IMR-90 (cell line): ENCODE measurements around the gene DCC. TPM values are rescaled to one million over a fixed set of nuclear protein-coding genes. Genes with fewer than 3 reads are reported as not detected.

Experiments used
- ATAC-seq: fragments of 200-7000 bp; cut with Tn5 transposase; 2 replicates; pipeline ENCODE4 v1.9.1; 2020; ENCODE audit warnings: low read depth, mild to moderate bottlenecking, moderate library complexity
- BruUV-seq: library from RNA; stranded (reverse); fragments of 400-500 nt; replicated peaks from 2 replicates; lab custom pipeline; 2021; lab: Mats Ljungman, UMichigan
- CTCF ChIA-PET: fragments of 300-600 bp; formaldehyde crosslinking; extraction: SDS; loops from one replicate; lab custom pipeline; 2021; ENCODE audit warnings: antibody characterized with exemption; lab: Yijun Ruan, JAX
- POLR2A ChIA-PET: fragments of 300-600 bp; sonication (Branson Sonifier 250); formaldehyde crosslinking; loops from one replicate; lab custom pipeline; 2022; ENCODE audit warnings: antibody characterized with exemption; ENCODE audit not compliant: unreplicated experiment; lab: Charles Lee
- DNase-seq: peaks from one replicate; pipeline ENCODE4 v3.0.0; 2013
- H2AFZ ChIP-seq: replicated peaks from 2 replicates; pipeline ENCODE3; 2013; ENCODE audit warnings: low read length, mild to moderate bottlenecking; ENCODE audit not compliant: poor library complexity
- H2AK5ac ChIP-seq: 2 replicates; pipeline ENCODE4 v1.6.1; 2013; ENCODE audit warnings: low read depth, low read length, inconsistent platforms
- H2AK9ac ChIP-seq: replicated peaks from 2 replicates; pipeline ENCODE3; 2013; ENCODE audit warnings: mild to moderate bottlenecking, low read depth, low read length, moderate library complexity; ENCODE audit not compliant: poor library complexity
- H2BK120ac ChIP-seq: 2 replicates; pipeline ENCODE4 v1.6.1; 2013; ENCODE audit warnings: low read depth, low read length, inconsistent platforms
- H2BK15ac ChIP-seq: 3 replicates; pipeline ENCODE4 v1.6.1; 2013; ENCODE audit warnings: low read depth, low read length, inconsistent platforms
- H2BK20ac ChIP-seq: 2 replicates; pipeline ENCODE4 v1.6.1; 2013; ENCODE audit warnings: low read depth, mild to moderate bottlenecking, inconsistent platforms, low read length, moderate library complexity
- H2BK5ac ChIP-seq: 2 replicates; pipeline ENCODE4 v1.6.1; 2013; ENCODE audit warnings: mild to moderate bottlenecking, low read depth, low read length, inconsistent platforms; ENCODE audit not compliant: poor library complexity, severe bottlenecking
- H3K14ac ChIP-seq: replicated peaks from 2 replicates; pipeline ENCODE4 v1.6.1; 2013; ENCODE audit warnings: low read depth, low read length, inconsistent platforms
- H3K18ac ChIP-seq: 2 replicates; pipeline ENCODE4 v1.6.1; 2013; ENCODE audit warnings: low read depth, low read length, control low read depth
- H3K23ac ChIP-seq: 2 replicates; pipeline ENCODE4 v1.6.1; 2013; ENCODE audit warnings: low read depth, low read length, inconsistent platforms
- H3K27ac ChIP-seq: 2 replicates; pipeline ENCODE4 v1.5.1; 2013; ENCODE audit warnings: mild to moderate bottlenecking, control low read depth, low read length; ENCODE audit not compliant: insufficient read depth
- H3K27me3 ChIP-seq: 2 replicates; pipeline ENCODE4 v1.6.1; 2013; ENCODE audit warnings: low read length; ENCODE audit not compliant: control insufficient read depth, insufficient read depth
- H3K36me3 ChIP-seq: 2 replicates; pipeline ENCODE4 v1.6.1; 2013; ENCODE audit warnings: low read length, mixed read lengths; ENCODE audit not compliant: control insufficient read depth, insufficient read depth
- H3K4ac ChIP-seq: 2 replicates; pipeline ENCODE4 v1.6.1; 2013; ENCODE audit warnings: low read depth, low read length, inconsistent platforms
- H3K4me1 ChIP-seq: 2 replicates; pipeline ENCODE4 v1.6.1; 2013; ENCODE audit warnings: low read length, mixed read lengths; ENCODE audit not compliant: control insufficient read depth, insufficient read depth
- H3K4me2 ChIP-seq: 2 replicates; pipeline ENCODE4 v1.6.1; 2013; ENCODE audit warnings: low read depth, mild to moderate bottlenecking, control low read depth, low read length, moderate library complexity
- H3K4me3 ChIP-seq: 2 replicates; pipeline ENCODE4 v1.5.1; 2013; ENCODE audit warnings: low read depth, mild to moderate bottlenecking, control low read depth, low read length, moderate library complexity; ENCODE audit not compliant: insufficient read depth
- H3K56ac ChIP-seq: 2 replicates; pipeline ENCODE4 v1.6.1; 2013; ENCODE audit warnings: low read length, inconsistent platforms; ENCODE audit not compliant: insufficient read depth; ENCODE audit errors: extremely low read depth
- H3K79me1 ChIP-seq, 2 experiments: 2 replicates each; pipeline ENCODE4 v1.6.1; 2013; ENCODE audit warnings: low read length in 2 of 2, inconsistent platforms in 1 of 2, low read depth in 1 of 2
- H3K9ac ChIP-seq: 2 replicates; pipeline ENCODE4 v1.6.1; 2013; ENCODE audit warnings: low read depth, low read length, control low read depth
- H3K9me1 ChIP-seq: 2 replicates; pipeline ENCODE4 v1.6.1; 2013; ENCODE audit warnings: low read length, inconsistent platforms; ENCODE audit not compliant: insufficient read depth
- H3K9me3 ChIP-seq: 2 replicates; pipeline ENCODE4 v1.6.1; 2013; ENCODE audit warnings: low read length; ENCODE audit not compliant: control insufficient read depth, insufficient read depth
- H4K20me1 ChIP-seq: 2 replicates; pipeline ENCODE4 v1.6.1; 2013; ENCODE audit warnings: low read length, inconsistent platforms; ENCODE audit not compliant: insufficient read depth
- H4K5ac ChIP-seq: 2 replicates; pipeline ENCODE4 v1.6.1; 2013; ENCODE audit warnings: mild to moderate bottlenecking, low read depth, low read length, control low read depth
- H4K8ac ChIP-seq, 2 experiments: 2 replicates each; pipeline ENCODE4 v1.6.1; 2013; ENCODE audit warnings: low read depth in 2 of 2, low read length in 2 of 2, control low read depth in 1 of 2, inconsistent platforms in 1 of 2
- H4K91ac ChIP-seq: 2 replicates; pipeline ENCODE4 v1.6.1; 2013; ENCODE audit warnings: low read depth, low read length, inconsistent platforms; ENCODE audit not compliant: insufficient read depth
- MAZ ChIP-seq: IDR thresholded peaks from 2 replicates; pipeline ENCODE4 v1.6.1; 2012; ENCODE audit warnings: low read depth, mild to moderate bottlenecking, low read length, improper control_type of control experiment, moderate library complexity, borderline replicate concordance
- RFX5 ChIP-seq: IDR thresholded peaks from 2 replicates; pipeline ENCODE4 v1.8.0; 2012; ENCODE audit warnings: low read depth, mild to moderate bottlenecking, low read length, moderate library complexity
- SMC3 ChIP-seq: fragments of 150-350 bp; IDR thresholded peaks from 2 replicates; pipeline ENCODE4 v1.6.1; 2016; ENCODE audit warnings: low read depth, mild to moderate bottlenecking, antibody characterized with exemption, low read length, moderate library complexity
- WGBS, 2 experiments: methylation state at CpG; one replicate each; pipeline versions ENCODE4 v1.1.5 to v1.1.7; 2013; ENCODE audit warnings: missing lambda C conversion rate in 2 of 2; ENCODE audit not compliant: insufficient read length in 1 of 2; ENCODE audit errors: extremely low coverage in 2 of 2; 5-methylcytosine and 5-hydroxymethylcytosine counted together
- dilution Hi-C: fragments of 300-500 bp; cut with HindIII; formaldehyde crosslinking; loops from one replicate; pipeline ENCODE4 v1.14.3; 2018; ENCODE audit warnings: low sequenced_read_pairs; ENCODE audit not compliant: unreplicated experiment
- in situ Hi-C: fragments of 300-500 bp; cut with MboI; formaldehyde crosslinking; loops from 3 replicates; pipeline ENCODE4 v1.14.3; 2019; ENCODE audit warnings: low sequenced_read_pairs, inconsistent platforms, mixed read lengths
- intact Hi-C: fragments of 100-400 bp; cut with micrococcal nuclease; formaldehyde crosslinking; loops from 2 replicates; pipeline ENCODE4 v1.10.0; 2022
- polyA plus RNA-seq, 3 experiments: library from polyadenylated mRNA; depleted of rRNA; stranded (reverse); fragments of >200 nt; gene quantifications; 2 replicates each; pipeline ENCODE4 v1.2.3, GENCODE V29; 2012; ENCODE audit warnings: low replicate concordance in 1 of 3
- total RNA-seq: library from RNA; depleted of rRNA; stranded (reverse); fragments of >200 nt; gene quantifications from 2 replicates; pipeline ENCODE4 v1.2.3, GENCODE V29; 2012

The DCC gene
- total and polyA plus RNA-seq, 2 of the 4 experiments (the other 2 are of a cell fraction), result 0.31 to 0.54 TPM

DNA sequence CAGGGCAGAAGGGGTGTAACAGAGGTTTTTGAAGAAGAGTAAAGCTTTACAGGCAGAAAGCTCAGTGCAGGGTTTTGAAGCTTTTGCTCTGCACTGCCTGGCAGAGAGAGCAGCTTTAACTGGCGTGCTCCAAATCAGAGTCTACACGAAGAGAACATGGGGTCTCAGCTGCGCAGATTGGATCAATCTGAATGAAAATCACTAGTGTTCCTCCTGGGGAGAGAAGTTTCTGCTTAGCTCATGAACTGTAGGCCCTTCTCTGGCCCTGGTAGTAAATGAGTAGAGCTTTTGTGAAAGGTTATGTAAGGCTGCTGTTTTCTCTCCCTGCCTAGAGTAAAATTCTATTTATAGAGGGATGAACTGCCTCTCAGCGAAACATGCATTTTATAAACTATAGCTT is 13.6 kb downstream of the DCC start:
- no peak overlapping the region for H2BK20ac ChIP-seq
- H4K20me1 ChIP-seq, result no peaks in the 10 kb centered on the region
- no peaks in the 10 kb centered on the region for H3K36me3 ChIP-seq
- DNase-seq, result no peak
- H3K18ac ChIP-seq, result no peak overlapping the region
- no peak overlapping the region for H2BK15ac ChIP-seq
- H2AK9ac ChIP-seq, result no peak overlapping the region
- H3K79me1 ChIP-seq, result no peaks in the 10 kb centered on the region
- H3K27me3 ChIP-seq, result no peaks in the 10 kb centered on the region
- H3K56ac ChIP-seq, result no peak overlapping the region
- no peak overlapping the region for H4K8ac ChIP-seq
- H3K23ac ChIP-seq, result no peak overlapping the region
- in situ Hi-C loops, result no loop called here
- ChIA-PET CTCF (no interaction called here), POLR2A (no interaction called here)
- no peak overlapping the region for H3K14ac ChIP-seq
- H3K27ac ChIP-seq, result no peak overlapping the region
- no peak overlapping the region for H4K5ac ChIP-seq
- BruUV-seq, result no TSS peak
- H3K4me2 ChIP-seq, result no peak overlapping the region
- TF ChIP-seq SMC3, result no peak
- no peak for TF ChIP-seq RFX5
- TF ChIP-seq MAZ, result no peak
- H3K4ac ChIP-seq, result no peak overlapping the region
- H2AK5ac ChIP-seq, result no peak overlapping the region
- no peak overlapping the region for H2BK120ac ChIP-seq
- no peak overlapping the region for H2AFZ ChIP-seq
- H3K4me3 ChIP-seq, result no peak overlapping the region
- no peak overlapping the region for H4K91ac ChIP-seq
- no peak for ATAC-seq
- no peak overlapping the region for H2BK5ac ChIP-seq
- 20% methylated on average over 1 of the region's 4 CpGs; no CpG with 5 or more reads in 1 of the 2 experiments for WGBS, 2 experiments
- H3K4me1 ChIP-seq, result no peaks in the 10 kb centered on the region
- no peaks in the 10 kb centered on the region for H3K9me1 ChIP-seq
- dilution Hi-C loops, result no loop called here
- intact Hi-C loops, result no loop called here
- H3K9me3 ChIP-seq, result peaks cover under 1% of the 10 kb centered on the region; the same call in 1 of the 2 replicates
- no peak overlapping the region for H3K9ac ChIP-seq
